Calu3 (cell line): ENCODE measurements around the gene JPH2. TPM values are rescaled to one million over a fixed set of nuclear protein-coding genes. Genes with fewer than 3 reads are reported as not detected.

Experiments used
- BruUV-seq: library from RNA; stranded (reverse); fragments of 400-500 nt; replicated peaks from 2 replicates; lab custom pipeline; 2021; lab: Mats Ljungman, UMichigan
- CTCF ChIA-PET: fragments of 300-600 bp; sonication (Branson Sonifier 250); formaldehyde crosslinking; loops from one replicate; lab custom pipeline; 2022; ENCODE audit warnings: antibody characterized with exemption; lab: Charles Lee
- DNase-seq: peaks from one replicate; pipeline ENCODE4 v3.0.0; 2022
- H3K27ac Mint-ChIP-seq: one replicate; pipeline ENCODE4 v1.8.0; 2022; ENCODE audit warnings: mixed read lengths; ENCODE audit not compliant: unreplicated experiment
- H3K27me3 Mint-ChIP-seq: one replicate; pipeline ENCODE4 v1.8.0; 2022; ENCODE audit warnings: mixed read lengths; ENCODE audit not compliant: unreplicated experiment
- H3K36me3 Mint-ChIP-seq: one replicate; pipeline ENCODE4 v1.8.0; 2022; ENCODE audit warnings: mild to moderate bottlenecking, moderate library complexity, mixed read lengths; ENCODE audit not compliant: insufficient read depth, unreplicated experiment
- H3K4me1 Mint-ChIP-seq: one replicate; pipeline ENCODE4 v1.8.0; 2022; ENCODE audit warnings: mild to moderate bottlenecking, low read depth, mixed read lengths; ENCODE audit not compliant: unreplicated experiment
- H3K4me3 Mint-ChIP-seq: one replicate; pipeline ENCODE4 v1.8.0; 2022; ENCODE audit warnings: mild to moderate bottlenecking, low read depth, moderate library complexity, mixed read lengths; ENCODE audit not compliant: unreplicated experiment
- H3K9me3 Mint-ChIP-seq: one replicate; pipeline ENCODE4 v1.8.0; 2022; ENCODE audit warnings: low read depth, mixed read lengths; ENCODE audit not compliant: unreplicated experiment
- CTCF ChIP-seq: fragments of 200-600 bp; IDR thresholded peaks from one replicate; pipeline ENCODE4 v1.8.0; 2022; ENCODE audit warnings: antibody characterized with exemption; ENCODE audit not compliant: unreplicated experiment
- intact Hi-C: fragments of 100-400 bp; cut with micrococcal nuclease; formaldehyde crosslinking; loops from one replicate; pipeline ENCODE4 v1.10.0; 2022; ENCODE audit not compliant: unreplicated experiment
- total RNA-seq: library from RNA; stranded (reverse); gene quantifications from 2 replicates; pipeline ENCODE4 v1.2.3, GENCODE V29; 2022

JPH2 gene
- total RNA-seq, 1 experiment from 2014 or later = 0.50 TPM

DNA sequence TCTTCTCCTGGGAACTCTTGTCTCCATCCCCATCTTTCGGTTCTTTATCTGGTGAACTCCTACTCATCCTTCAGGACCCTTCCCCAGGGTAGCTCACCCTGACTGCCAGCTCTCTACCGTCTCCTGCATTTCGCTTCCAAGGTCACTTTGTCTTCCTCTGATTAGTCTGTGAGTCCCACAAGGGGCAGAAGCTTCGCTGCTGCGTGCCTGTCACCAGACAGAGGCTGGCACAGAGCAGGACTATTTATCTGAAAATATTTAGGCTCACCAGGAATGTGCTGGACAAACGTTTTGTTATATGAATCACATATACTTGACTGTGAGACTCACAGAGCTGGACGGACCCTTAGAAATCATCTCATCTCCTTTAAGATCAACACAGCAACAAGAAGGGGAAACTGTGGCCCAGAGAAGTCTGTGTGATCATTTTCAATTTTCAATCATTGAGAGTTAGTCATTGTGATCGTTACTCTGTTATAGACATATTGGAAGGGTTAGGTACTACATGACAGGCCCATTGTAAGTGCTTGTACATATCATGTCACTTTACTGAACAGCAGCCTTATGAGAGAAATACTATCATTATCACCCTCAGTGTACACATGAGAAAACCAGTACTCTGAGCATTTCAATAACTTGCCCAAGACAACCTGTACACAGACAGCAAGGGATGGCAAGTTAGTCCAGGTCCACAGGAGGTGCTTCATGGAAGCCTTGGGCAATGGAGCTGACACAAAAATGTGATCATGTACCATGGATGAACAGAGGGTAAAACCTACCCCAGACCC, 51.4 kb downstream of the JPH2 start:
- CTCF ChIA-PET = interaction anchor here (0.5 to 0.6 kb wide), 2 partner anchors 44 to 391 kb away, joined by 3 read pairs; no protein-coding TSS in a partner anchor
- Mint-ChIP-seq H3K36me3 (peaks cover 5% of the 10 kb centered on the region), H3K4me1 (no peaks in the 10 kb centered on the region), H3K9me3 (no peaks in the 10 kb centered on the region), H3K4me3 (no peak overlapping the region), H3K27ac (no peak overlapping the region), H3K27me3 (peaks cover 76% of the 10 kb centered on the region)
- intact Hi-C loops = loop anchor here (5.0 kb wide), 1 partner anchor 37 kb away; no protein-coding TSS in a partner anchor
- no TSS peak for BruUV-seq
- DNase-seq = no peak
- TF ChIP-seq CTCF = no peak

DNA sequence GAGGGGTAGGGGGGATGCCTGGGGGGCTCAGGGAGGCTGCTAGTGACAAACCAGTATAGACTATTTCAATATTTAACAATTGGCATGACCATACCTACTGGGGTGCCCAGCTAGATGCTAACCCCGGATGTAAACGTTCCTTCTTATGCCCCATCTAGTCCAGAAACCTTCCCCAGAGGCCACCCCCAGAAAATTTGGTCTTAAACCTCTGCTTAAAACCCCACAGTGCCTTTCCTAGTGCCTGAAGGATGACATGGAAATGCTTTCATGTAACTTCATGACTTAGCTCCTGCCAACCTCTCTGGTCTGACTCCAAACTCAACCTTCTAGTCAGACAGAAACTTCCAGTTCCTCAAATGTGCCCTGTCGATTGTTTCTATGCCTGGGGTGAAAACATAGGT, 52.0 kb downstream of the JPH2 start:
- no TSS peak for BruUV-seq
- no peak for TF ChIP-seq CTCF
- Mint-ChIP-seq H3K4me1 (no peaks in the 10 kb centered on the region), H3K9me3 (no peaks in the 10 kb centered on the region), H3K27me3 (peaks cover 79% of the 10 kb centered on the region), H3K27ac (no peak overlapping the region), H3K4me3 (no peak overlapping the region), H3K36me3 (peaks cover 5% of the 10 kb centered on the region)
- intact Hi-C loops = loop anchor here (5.0 kb wide), 1 partner anchor 37 kb away; no protein-coding TSS in a partner anchor
- no peak for DNase-seq
- CTCF ChIA-PET = interaction anchor here (0.6 kb wide), 1 partner anchor 43 kb away, joined by 3 read pairs; no protein-coding TSS in a partner anchor

DNA sequence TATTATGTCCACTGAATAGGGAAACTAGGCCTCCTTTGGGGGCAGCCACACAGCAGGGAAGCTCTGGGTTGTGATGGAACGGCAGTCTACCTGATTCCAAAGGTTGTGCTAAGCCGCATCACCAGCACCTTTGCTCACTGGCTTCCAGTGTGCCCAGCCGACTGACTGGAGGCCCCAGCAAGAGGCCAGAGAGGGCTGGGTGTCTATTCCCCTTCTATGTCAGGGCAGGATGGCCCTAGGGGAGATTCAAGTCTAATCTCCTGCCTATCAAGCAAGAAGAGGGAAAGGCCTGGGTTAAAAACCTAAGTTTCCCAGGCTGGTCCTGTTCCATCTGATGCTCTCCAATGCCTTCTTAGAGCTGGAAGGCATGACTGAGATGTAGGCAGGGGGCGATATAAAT, 53.6 kb downstream of the JPH2 start:
- Mint-ChIP-seq H3K4me3 (no peak overlapping the region), H3K9me3 (no peaks in the 10 kb centered on the region), H3K4me1 (no peaks in the 10 kb centered on the region), H3K27me3 (peaks cover 78% of the 10 kb centered on the region), H3K36me3 (peaks cover 5% of the 10 kb centered on the region), H3K27ac (no peak overlapping the region)
- TF ChIP-seq CTCF = no peak
- DNase-seq = no peak
- CTCF ChIA-PET = no interaction called here
- intact Hi-C loops = no loop called here
- no TSS peak for BruUV-seq

DNA sequence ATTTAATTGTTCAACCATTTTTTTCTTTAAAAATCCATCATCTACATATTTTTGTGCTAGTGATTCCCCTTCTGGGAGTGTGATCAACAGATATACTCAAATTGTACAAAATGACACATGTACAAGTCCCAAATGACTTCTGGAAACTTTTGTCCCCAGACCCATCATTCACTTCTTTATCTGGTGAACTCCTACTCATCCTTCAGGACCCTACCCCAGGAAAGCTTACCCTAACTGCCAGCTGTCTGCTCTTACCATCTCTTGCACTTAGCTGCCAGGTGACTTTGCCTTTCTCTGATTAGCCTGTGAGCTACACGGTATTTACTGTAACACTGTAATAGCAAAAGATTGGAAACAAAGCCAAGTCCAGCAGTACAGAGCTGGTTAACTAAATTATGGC, 55.3 kb downstream of the JPH2 start:
- Mint-ChIP-seq H3K4me3 (no peak overlapping the region), H3K9me3 (no peaks in the 10 kb centered on the region), H3K27me3 (peaks cover 76% of the 10 kb centered on the region), H3K4me1 (no peaks in the 10 kb centered on the region), H3K36me3 (peaks cover 5% of the 10 kb centered on the region), H3K27ac (no peak overlapping the region)
- no peak for TF ChIP-seq CTCF
- intact Hi-C loops = no loop called here
- DNase-seq = no peak
- no TSS peak for BruUV-seq
- CTCF ChIA-PET = interaction anchor here (2.4 kb wide), 1 partner anchor 58 kb away, joined by 7 read pairs; no protein-coding TSS in a partner anchor
